Cardiac fibroblast (primary cell): ENCODE data around the gene CDRT4.
"Not testable (repeated sequence)": the region's sequence is repeated elsewhere in the genome, so short reads cannot be mapped to it uniquely, and the experiment has no call there.

ENCODE experiments used
- DNase-seq, 2 donors: peaks; one replicate each; pipeline versions ENCODE4 v3.0.0 to v3.0.0-alpha.2; 2010; ENCODE audit warnings: low read depth in 2 of 2
- H3K4me3 ChIP-seq, 2 donors: replicated peaks in 1 of 2; 1 replicate in 1 of 2; 2 replicates in 1 of 2; pipeline ENCODE4 v1.5.1; 2011; ENCODE audit warnings: low read depth in 2 of 2, low read length in 2 of 2, mild to moderate bottlenecking in 2 of 2, moderate library complexity in 1 of 2
- CTCF ChIP-seq: IDR thresholded peaks from one replicate; pipeline ENCODE4 v1.5.1; 2011; ENCODE audit warnings: low read depth, mild to moderate bottlenecking, low read length, inconsistent platforms

CDRT4 gene

GRCh38 chr17:15511142-15511541 lies 43.7 kb upstream of the CDRT4 start:
- DNase-seq: no peak
- no peak for TF ChIP-seq CTCF
- no peak overlapping the region for H3K4me3 ChIP-seq

- no peak overlapping the region for H3K4me3 ChIP-seq
- peak; percentile 59 to 88 for DNase-seq
- no peak for TF ChIP-seq CTCF
Observed at GRCh38 chr17:15510361-15510760, 42.9 kb upstream of the CDRT4 start.

GRCh38 chr17:15509095-15509494 lies 41.7 kb upstream of the CDRT4 start:
- no peak for TF ChIP-seq CTCF
- H3K4me3 ChIP-seq: no peak overlapping the region
- DNase-seq: no peak

- no peak for DNase-seq
- no peak for TF ChIP-seq CTCF
- H3K4me3 ChIP-seq: no peak overlapping the region
Observed at GRCh38 chr17:15508466-15508865, 41.0 kb upstream of the CDRT4 start.

- no peak for TF ChIP-seq CTCF
- no peak overlapping the region for H3K4me3 ChIP-seq
- DNase-seq: no peak
Observed at GRCh38 chr17:15507896-15508295, 40.5 kb upstream of the CDRT4 start.

- DNase-seq: no peak
- no peak for TF ChIP-seq CTCF
- H3K4me3 ChIP-seq: no peak overlapping the region
Observed at GRCh38 chr17:15507001-15507400, 39.6 kb upstream of the CDRT4 start.

GRCh38 chr17:15505708-15506107 lies 38.3 kb upstream of the CDRT4 start:
- not testable (repeated sequence) for H3K4me3 ChIP-seq, DNase-seq
